ENCODE results near the gene MIS18BP1. TPM values are rescaled to one million over a fixed set of nuclear protein-coding genes. Genes with fewer than 3 reads are reported as not detected.

The MIS18BP1 gene
- total RNA-seq, result 29.5 TPM

DNA sequence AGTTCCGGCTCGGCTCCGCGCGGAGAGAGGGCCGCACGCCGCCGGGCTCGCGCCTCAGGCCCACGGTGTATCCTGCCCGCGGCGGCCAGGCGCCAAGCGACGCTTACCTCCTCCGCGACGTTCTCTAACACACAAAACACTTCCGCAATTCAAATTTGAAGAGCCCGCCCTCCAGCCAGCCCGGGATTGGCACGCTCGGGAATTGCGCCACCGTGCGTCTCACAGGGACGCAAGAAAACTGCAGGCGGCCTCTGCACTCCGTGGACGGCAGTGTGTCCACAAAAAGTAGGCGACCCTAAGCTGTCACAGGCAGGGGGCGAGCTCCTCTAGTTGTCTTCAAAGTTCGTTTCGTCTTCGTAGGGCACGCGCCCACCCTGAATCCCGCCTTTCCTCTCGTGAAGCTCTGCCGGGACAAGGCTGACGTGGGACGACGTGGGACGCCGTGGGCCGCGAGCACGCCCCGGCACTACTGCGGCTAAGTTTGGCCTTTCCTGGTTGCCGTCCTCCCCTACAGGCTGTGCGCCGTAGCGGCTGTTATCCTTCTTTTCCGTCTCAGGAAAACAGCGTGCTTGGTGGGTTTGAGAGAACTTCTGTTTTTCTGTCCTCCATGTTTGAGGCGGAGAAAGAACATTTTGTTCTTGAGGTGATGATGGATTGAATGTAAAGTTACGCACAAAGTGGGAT, at the start of gene MIS18BP1:
Gene MIS18BP1 (minus strand): TSS at position 133 of the 684 bp plus-strand sequence. CDS start 5,916 bp downstream, outside the sequence.

Small RNAs within 50 kb of the gene (small RNA-seq; reads per million reads assigned to genes)
- gene RNU6-552P, result not detected

Other genes with a start within 250 kb of the MIS18BP1 start
- gene PRPF39, start 169.1 kb downstream of the MIS18BP1 start, total RNA-seq, result 43.1 TPM
- gene FKBP3, start 118.7 kb downstream of the MIS18BP1 start, total RNA-seq, result 85.3 TPM
- gene FANCM, start 117.3 kb downstream of the MIS18BP1 start, total RNA-seq, result 13.8 TPM